ENCODE data around the gene EPHA6. TPM values are rescaled to one million over a fixed set of nuclear protein-coding genes. Genes with fewer than 3 reads are reported as not detected.

The EPHA6 gene
- total and polyA plus RNA-seq, 10 of the 15 experiments (the other 5 are each of a cell fraction or from before 2014, with no cell fraction given), result not detected

DNA sequence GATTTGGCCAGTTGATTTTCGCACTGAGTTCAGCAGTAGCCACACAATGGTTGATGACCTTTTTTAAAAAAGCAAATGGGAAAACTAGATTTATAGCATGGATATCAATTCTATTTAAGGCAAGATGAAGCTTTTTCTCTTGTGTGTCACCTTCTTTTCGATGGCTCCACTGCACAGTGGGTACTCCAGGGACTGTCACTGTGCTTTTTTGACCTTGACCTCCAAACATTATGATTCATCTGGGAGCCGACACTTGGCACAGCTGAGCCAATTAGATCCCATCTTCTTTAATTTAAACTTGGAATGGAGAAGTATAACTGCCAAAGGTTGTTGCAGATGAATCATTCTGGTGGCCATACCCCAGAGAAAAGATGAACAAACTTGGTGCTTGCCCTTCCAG is 367.3 kb downstream of the EPHA6 start:
- no TSS peak for BruUV-seq (replicated peaks)
- SMC1A ChIA-PET (ENCODE audit: uncharacterized antibody, unreplicated experiment), result no interaction called here
- RAD21 ChIA-PET (ENCODE audit: unreplicated experiment), result no interaction called here
- no peaks in the 10 kb centered on the region for H3K79me2 ChIP-seq (ENCODE audit: control insufficient read depth, insufficient read depth, low read length)
- no peak overlapping the region for H3K4me3 ChIP-seq
- 0% methylated on average over 3 of the region's 3 CpGs for WGBS (ENCODE audit: insufficient coverage, insufficient replicate concordance, low lambda C conversion rate, missing lambda C conversion rate)
- DNase-seq (ENCODE audit: low read depth, low spot score), result no peak
- H4K20me1 ChIP-seq (ENCODE audit: control insufficient read depth, insufficient read depth), result no peaks in the 10 kb centered on the region
- H3K4me2 ChIP-seq (ENCODE audit: control insufficient read depth, insufficient read depth), result no peak overlapping the region
- no peak overlapping the region for H3K27ac ChIP-seq (ENCODE audit: control insufficient read depth, insufficient read depth)
- in situ Hi-C loops (cut with MboI) (no loop called here), intact Hi-C loops (cut with micrococcal nuclease; ENCODE audit: unreplicated experiment) (no loop called here)
- ATAC-seq, result no peak
- no peak overlapping the region for H3K9ac ChIP-seq (ENCODE audit: control insufficient read depth, insufficient read depth, low read length)
- H3K9me3 ChIP-seq (replicated peaks; ENCODE audit: control insufficient read depth, insufficient read depth, low read length), result no peaks in the 10 kb centered on the region
- POLR2A ChIA-PET, result no interaction called here
- H3K4me1 ChIP-seq (ENCODE audit: control insufficient read depth, insufficient read depth, low read length), result no peaks in the 10 kb centered on the region
- H3K27me3 ChIP-seq (replicated peaks in 1 of 2; ENCODE audit: control insufficient read depth in 2 of 2, insufficient read depth in 2 of 2, low read length in 1 of 2), result no peaks in the 10 kb centered on the region
- CTCF ChIA-PET, result no interaction called here
- no peak for FAIRE-seq
- H3K36me3 ChIP-seq (ENCODE audit: control insufficient read depth in 2 of 2, insufficient read depth in 2 of 2, low read length in 1 of 2), result no peaks in the 10 kb centered on the region
- no peak overlapping the region for H2AFZ ChIP-seq (ENCODE audit: control insufficient read depth, low read depth, low read length)
- TF ChIP-seq MYB (IDR thresholded peaks at IDR 0.05; ENCODE audit: borderline replicate concordance, low read depth, low read length) (no peak), HDAC6 (IDR thresholded peaks at IDR 0.05; ENCODE audit: unreplicated experiment) (no peak), SMAD5 (IDR thresholded peaks at IDR 0.05; ENCODE audit: low read depth) (no peak), ZBTB40 (IDR thresholded peaks at IDR 0.05; ENCODE audit: borderline replicate concordance) (no peak), ZZZ3 (IDR thresholded peaks at IDR 0.05; ENCODE audit: control insufficient read depth, insufficient read length, low read depth) (no peak), ETV6 (conservative IDR thresholded peaks at IDR 0.05 in 1 of 2, IDR thresholded peaks at IDR 0.05 in 1 of 2; ENCODE audit: borderline replicate concordance in 1 of 2, low read depth in 1 of 2) (no peak), FOXK2 (IDR thresholded peaks at IDR 0.05) (no peak), ZNF384 (IDR thresholded peaks at IDR 0.05; ENCODE audit: borderline replicate concordance, low read depth, low read length) (no peak), YY1 (IDR thresholded peaks at IDR 0.05; ENCODE audit: low read depth, low read length) (no peak), MEF2A (IDR thresholded peaks at IDR 0.05; ENCODE audit: insufficient read depth, low read depth, low read length) (no peak), SUZ12 (IDR thresholded peaks at IDR 0.05; ENCODE audit: unreplicated experiment) (no peak), JUNB (IDR thresholded peaks at IDR 0.05) (no peak)
- TF ChIP-seq, protein P1, sequence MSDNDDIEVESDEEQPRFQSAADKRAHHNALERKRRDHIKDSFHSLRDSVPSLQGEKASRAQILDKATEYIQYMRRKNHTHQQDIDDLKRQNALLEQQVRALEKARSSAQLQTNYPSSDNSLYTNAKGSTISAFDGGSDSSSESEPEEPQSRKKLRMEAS (IDR thresholded peaks at IDR 0.05; ENCODE audit: low read depth, low read length), result no peak
- TF ChIP-seq, protein P2, sequence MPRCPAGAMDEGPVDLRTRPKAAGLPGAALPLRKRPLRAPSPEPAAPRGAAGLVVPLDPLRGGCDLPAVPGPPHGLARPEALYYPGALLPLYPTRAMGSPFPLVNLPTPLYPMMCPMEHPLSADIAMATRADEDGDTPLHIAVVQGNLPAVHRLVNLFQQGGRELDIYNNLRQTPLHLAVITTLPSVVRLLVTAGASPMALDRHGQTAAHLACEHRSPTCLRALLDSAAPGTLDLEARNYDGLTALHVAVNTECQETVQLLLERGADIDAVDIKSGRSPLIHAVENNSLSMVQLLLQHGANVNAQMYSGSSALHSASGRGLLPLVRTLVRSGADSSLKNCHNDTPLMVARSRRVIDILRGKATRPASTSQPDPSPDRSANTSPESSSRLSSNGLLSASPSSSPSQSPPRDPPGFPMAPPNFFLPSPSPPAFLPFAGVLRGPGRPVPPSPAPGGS (IDR thresholded peaks at IDR 0.05; ENCODE audit: borderline replicate concordance, insufficient read depth, low read depth, low read length, poor library complexity, severe bottlenecking), result no peak
- TF ChIP-seq, protein P3, sequence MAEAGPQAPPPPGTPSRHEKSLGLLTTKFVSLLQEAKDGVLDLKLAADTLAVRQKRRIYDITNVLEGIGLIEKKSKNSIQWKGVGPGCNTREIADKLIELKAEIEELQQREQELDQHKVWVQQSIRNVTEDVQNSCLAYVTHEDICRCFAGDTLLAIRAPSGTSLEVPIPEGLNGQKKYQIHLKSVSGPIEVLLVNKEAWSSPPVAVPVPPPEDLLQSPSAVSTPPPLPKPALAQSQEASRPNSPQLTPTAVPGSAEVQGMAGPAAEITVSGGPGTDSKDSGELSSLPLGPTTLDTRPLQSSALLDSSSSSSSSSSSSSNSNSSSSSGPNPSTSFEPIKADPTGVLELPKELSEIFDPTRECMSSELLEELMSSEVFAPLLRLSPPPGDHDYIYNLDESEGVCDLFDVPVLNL (IDR thresholded peaks at IDR 0.05; ENCODE audit: low read depth, low read length), result no peak

Measured in GM12878 (cell line).